K562 (cell line): Measurements from ENCODE around the gene ZSWIM6. TPM values are rescaled to one million over a fixed set of nuclear protein-coding genes. Genes with fewer than 3 reads are reported as not detected.

Experiments used
- ATAC-seq: fragments of 200-7000 bp; cut with Tn5 transposase; 3 replicates; pipeline ENCODE4 v1.9.1; 2020; ENCODE audit warnings: moderate library complexity
- BruUV-seq: library from RNA; stranded (reverse); fragments of 400-500 nt; replicated peaks from 2 replicates; lab custom pipeline; 2021; lab: Mats Ljungman, UMichigan
- CTCF ChIA-PET: fragments of 300-600 bp; formaldehyde crosslinking; extraction: SDS; loops from one replicate; lab custom pipeline; 2021; ENCODE audit warnings: low intra/inter-chr PET ratio; lab: Yijun Ruan, JAX
- POLR2A ChIA-PET: fragments of 300-600, 350-650 bp; sonication (Branson Sonifier 250); formaldehyde crosslinking; extraction: SDS; loops from one replicate; lab custom pipeline; 2021; ENCODE audit warnings: antibody characterized with exemption, inconsistent platforms; lab: Yijun Ruan, JAX
- DNase-seq, 4 experiments: peaks; one replicate each; pipeline versions ENCODE4 v3.0.0 to v3.0.0-alpha.2; 2011 to 2018; ENCODE audit warnings: low spot score in 3 of 4, mixed read lengths in 3 of 4; ENCODE audit errors: extremely low read depth in 1 of 4
- FAIRE-seq: peaks from 2 replicates; lab custom pipeline; 2011; peaks lifted over from hg19 to GRCh38; lab: Jason Lieb, UNC
- H2AFZ ChIP-seq: 2 replicates; pipeline ENCODE4 v1.6.0; 2011; ENCODE audit warnings: low read depth, low read length, control low read depth, inconsistent platforms
- H3K27ac ChIP-seq: fragments of 200-600 bp; 3 replicates; pipeline ENCODE4 v1.8.0; 2011; ENCODE audit warnings: low read depth, mild to moderate bottlenecking, control low read depth, inconsistent platforms, low read length, moderate library complexity, mixed read lengths; ENCODE audit errors: extremely low read depth
- H3K27me3 ChIP-seq, 2 experiments: fragments of 300-600 bp in 1 of 2; 2 replicates in 1 of 2; 3 replicates in 1 of 2; pipeline versions ENCODE4 v1.6.0 to v1.8.0; 2011; ENCODE audit warnings: inconsistent platforms in 2 of 2, low read length in 2 of 2, mild to moderate bottlenecking in 1 of 2, mixed read lengths in 1 of 2, moderate library complexity in 1 of 2; ENCODE audit not compliant: control insufficient read depth in 2 of 2, insufficient read depth in 2 of 2
- H3K36me3 ChIP-seq: fragments of 300-600 bp; 3 replicates; pipeline ENCODE4 v1.8.0; 2011; ENCODE audit warnings: mild to moderate bottlenecking, low read length, inconsistent platforms; ENCODE audit not compliant: control insufficient read depth, insufficient read depth
- H3K4me1 ChIP-seq, 2 experiments: fragments of 200-600 bp in 1 of 2; replicated peaks in 1 of 2; 2 replicates in 1 of 2; 3 replicates in 1 of 2; pipeline versions ENCODE4 v1.5.1 to v1.8.0; 2011; ENCODE audit warnings: inconsistent platforms in 2 of 2, low read length in 2 of 2, mild to moderate bottlenecking in 1 of 2, mixed read lengths in 1 of 2, moderate library complexity in 1 of 2; ENCODE audit not compliant: control insufficient read depth in 2 of 2, insufficient read depth in 2 of 2
- H3K4me2 ChIP-seq: 2 replicates; pipeline ENCODE4 v1.6.1; 2011; ENCODE audit warnings: low read length, control low read depth, inconsistent platforms, mixed read lengths; ENCODE audit not compliant: insufficient read depth
- H3K4me3 ChIP-seq: fragments of 200-600 bp; sonication (generic), shearing (Covaris generic); 2 replicates; pipeline ENCODE4 v1.5.1; 2016; ENCODE audit warnings: control low read depth, inconsistent platforms
- H3K79me2 ChIP-seq: fragments of 200-600 bp; 3 replicates; pipeline ENCODE4 v1.8.0; 2011; ENCODE audit warnings: low read length, inconsistent platforms; ENCODE audit not compliant: control insufficient read depth, insufficient read depth
- H3K9ac ChIP-seq, 2 experiments: 2 replicates each; pipeline versions ENCODE4 v1.6.0 to v1.6.1; 2011; ENCODE audit warnings: low read depth in 2 of 2, low read length in 2 of 2, control low read depth in 1 of 2, inconsistent platforms in 1 of 2, mild to moderate bottlenecking in 1 of 2, mixed read lengths in 1 of 2; ENCODE audit not compliant: insufficient read depth in 1 of 2
- H3K9me1 ChIP-seq: one replicate; pipeline ENCODE4 v1.6.0; 2011; ENCODE audit warnings: inconsistent platforms, mild to moderate bottlenecking, low read length, moderate library complexity; ENCODE audit not compliant: control insufficient read depth, insufficient read depth
- H3K9me3 ChIP-seq: replicated peaks from 2 replicates; pipeline ENCODE4 v1.5.1; 2011; ENCODE audit warnings: low read depth, low read length, inconsistent platforms; ENCODE audit not compliant: control insufficient read depth, insufficient read depth
- H4K20me1 ChIP-seq: replicated peaks from 2 replicates; pipeline ENCODE4 v1.6.1; 2011; ENCODE audit warnings: low read length, inconsistent platforms, mixed read lengths; ENCODE audit not compliant: control insufficient read depth, insufficient read depth
- FIP1L1 ChIP-seq: fragments of 200-400 bp; formaldehyde crosslinking; IDR thresholded peaks from 2 replicates; pipeline ENCODE4 v1.6.1; 2018; ENCODE audit warnings: mild to moderate bottlenecking, low read depth, low read length; ENCODE audit not compliant: poor library complexity, severe bottlenecking
- HDAC2 ChIP-seq: fragments of 450-650 bp; IDR thresholded peaks from 2 replicates; pipeline ENCODE4 v1.6.1; 2016; ENCODE audit warnings: mild to moderate bottlenecking
- NR0B1 ChIP-seq: fragments of 450-650 bp; IDR thresholded peaks from one replicate; pipeline ENCODE4 v1.6.1; 2018; ENCODE audit warnings: mild to moderate bottlenecking, moderate library complexity; ENCODE audit not compliant: partially characterized antibody
- POLR2G ChIP-seq: fragments of 200-400 bp; formaldehyde crosslinking; IDR thresholded peaks from 2 replicates; pipeline ENCODE4 v1.6.1; 2017; ENCODE audit warnings: low read depth, mild to moderate bottlenecking, antibody characterized with exemption, low read length, moderate library complexity
- RBM25 ChIP-seq: fragments of 200-400 bp; formaldehyde crosslinking; IDR thresholded peaks from 2 replicates; pipeline ENCODE4 v1.6.1; 2018; ENCODE audit warnings: low read length, low read depth, moderate library complexity; ENCODE audit not compliant: severe bottlenecking
- ZNF133 ChIP-seq: fragments of 250-450 bp; sonication (Bioruptor Pico); IDR thresholded peaks from 2 replicates; pipeline ENCODE4 v1.4.0; 2020; ENCODE audit warnings: mild to moderate bottlenecking
- ZNF239 ChIP-seq: fragments of 250-450 bp; sonication (Bioruptor Pico); IDR thresholded peaks from 2 replicates; pipeline ENCODE4 v1.4.0; 2020; ENCODE audit warnings: mild to moderate bottlenecking
- WGBS: fragments of 100-300 bp; shearing (Covaris generic); methylation state at CpG from one replicate; pipeline ENCODE4 v1.1.6; 2016; ENCODE audit warnings: low coverage, mixed read lengths; ENCODE audit not compliant: insufficient coverage; ENCODE audit errors: missing lambda C conversion rate; 5-methylcytosine and 5-hydroxymethylcytosine counted together
- in situ Hi-C: fragments of 300-500 bp; cut with MboI; formaldehyde crosslinking; loops from 4 replicates; pipeline ENCODE4 v1.15.0; 2018; ENCODE audit warnings: inconsistent platforms, mixed read lengths
- intact Hi-C: fragments of 100-400 bp; cut with micrococcal nuclease; formaldehyde crosslinking; loops from 2 replicates; pipeline ENCODE4 v1.14.2; 2022
- polyA plus RNA-seq, 8 experiments: library from polyadenylated mRNA; depleted of rRNA in 4 of 8; stranded (reverse) in 5 of 8; unstranded in 3 of 8; fragments of >200 nt; fragmentation: Nextera tagmentation in 2 of 8; fragmentation: Illumina TruSeq in 1 of 8; extraction: Ambion mirVana in 2 of 8; extraction: Trizol in 1 of 8; gene quantifications; 2 replicates each; pipeline versions ENCODE4 v1.2.1 to v1.2.3, GENCODE V29; 2011 to 2014; ENCODE audit warnings: inconsistent platforms in 1 of 8, missing spikeins in 1 of 8
- total RNA-seq, 7 experiments: library from RNA; depleted of rRNA in 6 of 7; stranded (reverse); fragments of >200 nt in 6 of 7; fragmentation: Illumina TruSeq in 2 of 7; extraction: Trizol in 2 of 7; gene quantifications; 2 replicates each; pipeline versions ENCODE4 v1.2.1 to v1.2.3, GENCODE V29; 2011 to 2021; ENCODE audit warnings: low replicate concordance in 1 of 7
- TF ChIP-seq, protein P1 (sequence below): fragments of 200-800 bp; sonication (Bioruptor generic); IDR thresholded peaks from 2 replicates; pipeline ENCODE4 v1.6.1; 2017; ENCODE audit warnings: missing genetic modification characterization, missing compliant biosample characterization
- TF ChIP-seq, protein P2 (sequence below): fragments of 250-450 bp; sonication (Bioruptor Pico); IDR thresholded peaks from 2 replicates; pipeline ENCODE4 v1.4.0; 2020; ENCODE audit warnings: mild to moderate bottlenecking, moderate library complexity
- TF ChIP-seq, protein P3 (sequence below): sonication (generic); IDR thresholded peaks from 2 replicates; pipeline ENCODE4 v1.6.1; 2016
- TF ChIP-seq, protein P4 (sequence below): sonication (generic); formaldehyde crosslinking; IDR thresholded peaks from 2 replicates; pipeline ENCODE4 v1.5.0; 2020; ENCODE audit warnings: missing genetic modification reagents

The ZSWIM6 gene
- total and polyA plus RNA-seq, 9 of the 15 experiments (the other 6 are each of a cell fraction or from before 2014, with no cell fraction given) = 0.81 to 3.2 (median 2.0) TPM

- TF ChIP-seq ZNF133 (CRISPR knock-in tag) (no peak), RBM25 (no peak), ZNF239 (CRISPR knock-in tag) (no peak), POLR2G (no peak), FIP1L1 (no peak), HDAC2 (no peak), NR0B1 (no peak)
- TF ChIP-seq, protein P1, sequence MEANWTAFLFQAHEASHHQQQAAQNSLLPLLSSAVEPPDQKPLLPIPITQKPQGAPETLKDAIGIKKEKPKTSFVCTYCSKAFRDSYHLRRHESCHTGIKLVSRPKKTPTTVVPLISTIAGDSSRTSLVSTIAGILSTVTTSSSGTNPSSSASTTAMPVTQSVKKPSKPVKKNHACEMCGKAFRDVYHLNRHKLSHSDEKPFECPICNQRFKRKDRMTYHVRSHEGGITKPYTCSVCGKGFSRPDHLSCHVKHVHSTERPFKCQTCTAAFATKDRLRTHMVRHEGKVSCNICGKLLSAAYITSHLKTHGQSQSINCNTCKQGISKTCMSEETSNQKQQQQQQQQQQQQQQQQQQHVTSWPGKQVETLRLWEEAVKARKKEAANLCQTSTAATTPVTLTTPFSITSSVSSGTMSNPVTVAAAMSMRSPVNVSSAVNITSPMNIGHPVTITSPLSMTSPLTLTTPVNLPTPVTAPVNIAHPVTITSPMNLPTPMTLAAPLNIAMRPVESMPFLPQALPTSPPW (CRISPR knock-in tag) = no peak
- TF ChIP-seq, protein P2, sequence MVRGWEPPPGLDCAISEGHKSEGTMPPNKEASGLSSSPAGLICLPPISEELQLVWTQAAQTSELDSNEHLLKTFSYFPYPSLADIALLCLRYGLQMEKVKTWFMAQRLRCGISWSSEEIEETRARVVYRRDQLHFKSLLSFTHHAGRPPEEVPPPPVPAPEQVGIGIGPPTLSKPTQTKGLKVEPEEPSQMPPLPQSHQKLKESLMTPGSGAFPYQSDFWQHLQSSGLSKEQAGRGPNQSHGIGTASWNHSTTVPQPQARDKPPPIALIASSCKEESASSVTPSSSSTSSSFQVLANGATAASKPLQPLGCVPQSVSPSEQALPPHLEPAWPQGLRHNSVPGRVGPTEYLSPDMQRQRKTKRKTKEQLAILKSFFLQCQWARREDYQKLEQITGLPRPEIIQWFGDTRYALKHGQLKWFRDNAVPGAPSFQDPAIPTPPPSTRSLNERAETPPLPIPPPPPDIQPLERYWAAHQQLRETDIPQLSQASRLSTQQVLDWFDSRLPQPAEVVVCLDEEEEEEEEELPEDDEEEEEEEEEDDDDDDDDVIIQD (CRISPR knock-in tag) = no peak
- TF ChIP-seq, protein P3, sequence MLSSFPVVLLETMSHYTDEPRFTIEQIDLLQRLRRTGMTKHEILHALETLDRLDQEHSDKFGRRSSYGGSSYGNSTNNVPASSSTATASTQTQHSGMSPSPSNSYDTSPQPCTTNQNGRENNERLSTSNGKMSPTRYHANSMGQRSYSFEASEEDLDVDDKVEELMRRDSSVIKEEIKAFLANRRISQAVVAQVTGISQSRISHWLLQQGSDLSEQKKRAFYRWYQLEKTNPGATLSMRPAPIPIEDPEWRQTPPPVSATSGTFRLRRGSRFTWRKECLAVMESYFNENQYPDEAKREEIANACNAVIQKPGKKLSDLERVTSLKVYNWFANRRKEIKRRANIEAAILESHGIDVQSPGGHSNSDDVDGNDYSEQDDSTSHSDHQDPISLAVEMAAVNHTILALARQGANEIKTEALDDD = no peak
- TF ChIP-seq, protein P4, sequence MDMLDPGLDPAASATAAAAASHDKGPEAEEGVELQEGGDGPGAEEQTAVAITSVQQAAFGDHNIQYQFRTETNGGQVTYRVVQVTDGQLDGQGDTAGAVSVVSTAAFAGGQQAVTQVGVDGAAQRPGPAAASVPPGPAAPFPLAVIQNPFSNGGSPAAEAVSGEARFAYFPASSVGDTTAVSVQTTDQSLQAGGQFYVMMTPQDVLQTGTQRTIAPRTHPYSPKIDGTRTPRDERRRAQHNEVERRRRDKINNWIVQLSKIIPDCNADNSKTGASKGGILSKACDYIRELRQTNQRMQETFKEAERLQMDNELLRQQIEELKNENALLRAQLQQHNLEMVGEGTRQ (CRISPR knock-in tag) = no peak
- TF ChIP-seq, all 486 proteins: peak for 0
- BruUV-seq = no TSS peak
- H3K9ac ChIP-seq = no peak overlapping the region
- no peaks in the 10 kb centered on the region for H3K4me1 ChIP-seq
- H3K27ac ChIP-seq = no peak overlapping the region
- 29% methylated on average over 5 of the region's 5 CpGs for WGBS
- no peaks in the 10 kb centered on the region for H3K79me2 ChIP-seq
- H3K4me2 ChIP-seq = no peak overlapping the region
- H2AFZ ChIP-seq = no peak overlapping the region
- H3K9me1 ChIP-seq = no peaks in the 10 kb centered on the region
- no peaks in the 10 kb centered on the region for H4K20me1 ChIP-seq
- no peak overlapping the region for H3K4me3 ChIP-seq
- no peaks in the 10 kb centered on the region for H3K9me3 ChIP-seq
- POLR2A ChIA-PET = no interaction called here
- no peak for FAIRE-seq
- no peaks in the 10 kb centered on the region for H3K27me3 ChIP-seq
- DNase-seq = no peak
- ATAC-seq = no peak
- H3K36me3 ChIP-seq = no peaks in the 10 kb centered on the region; the same call in 2 of the 3 replicates
- in situ Hi-C loops (no loop called here), intact Hi-C loops (no loop called here)
- CTCF ChIA-PET = no interaction called here
Observed at GRCh38 chr5:61538722-61539501, 206.9 kb downstream of the ZSWIM6 start.
